GM19238 (cell line): Measurements from ENCODE around the gene PDIA6.

ENCODE experiments used
- DNase-seq: peaks from one replicate; pipeline ENCODE4 v3.0.0; 2011; ENCODE audit warnings: low spot score; ENCODE audit not compliant: insufficient read length

PDIA6 gene

DNA sequence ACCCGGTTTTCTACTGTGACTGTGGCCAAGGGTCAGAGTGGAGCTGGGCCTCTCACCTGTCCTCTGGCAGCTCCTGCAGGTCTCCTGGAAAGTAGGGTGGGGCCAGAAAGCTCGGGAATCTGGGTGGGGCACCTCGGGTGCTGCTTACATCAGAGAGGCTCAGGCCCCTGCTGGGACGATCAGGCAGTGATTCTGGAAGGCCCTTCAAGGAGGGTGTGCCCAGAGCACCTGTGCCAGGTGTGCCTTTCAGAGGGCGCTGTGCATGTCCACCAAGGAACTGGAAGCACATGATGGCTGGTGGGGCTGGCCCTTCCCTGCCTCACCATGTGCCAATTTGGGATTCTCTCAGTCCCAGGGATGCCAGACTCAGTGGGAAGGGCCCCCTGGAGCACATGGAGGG lies 47.1 kb downstream of the PDIA6 start:
- no peak for DNase-seq

DNA sequence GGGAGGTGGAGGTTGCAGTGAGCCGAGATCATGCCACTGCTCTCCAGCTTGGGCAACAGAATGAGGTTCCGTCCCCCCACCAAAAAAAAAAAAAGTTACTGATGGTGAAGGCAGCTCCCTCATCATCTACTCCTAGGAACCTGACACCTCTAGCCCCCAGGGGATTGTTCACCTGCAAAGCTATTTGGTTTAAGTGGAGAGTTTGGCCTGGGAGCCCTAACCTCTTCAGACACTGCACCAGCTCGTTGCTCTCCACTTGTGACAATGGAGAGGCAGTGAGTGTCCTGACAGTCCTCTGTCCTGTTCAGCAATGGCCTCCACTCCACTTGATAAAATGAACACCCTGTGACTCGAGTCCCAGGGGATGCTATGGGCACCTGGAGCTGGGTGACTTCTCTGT lies 47.7 kb downstream of the PDIA6 start:
- no peak for DNase-seq

DNA sequence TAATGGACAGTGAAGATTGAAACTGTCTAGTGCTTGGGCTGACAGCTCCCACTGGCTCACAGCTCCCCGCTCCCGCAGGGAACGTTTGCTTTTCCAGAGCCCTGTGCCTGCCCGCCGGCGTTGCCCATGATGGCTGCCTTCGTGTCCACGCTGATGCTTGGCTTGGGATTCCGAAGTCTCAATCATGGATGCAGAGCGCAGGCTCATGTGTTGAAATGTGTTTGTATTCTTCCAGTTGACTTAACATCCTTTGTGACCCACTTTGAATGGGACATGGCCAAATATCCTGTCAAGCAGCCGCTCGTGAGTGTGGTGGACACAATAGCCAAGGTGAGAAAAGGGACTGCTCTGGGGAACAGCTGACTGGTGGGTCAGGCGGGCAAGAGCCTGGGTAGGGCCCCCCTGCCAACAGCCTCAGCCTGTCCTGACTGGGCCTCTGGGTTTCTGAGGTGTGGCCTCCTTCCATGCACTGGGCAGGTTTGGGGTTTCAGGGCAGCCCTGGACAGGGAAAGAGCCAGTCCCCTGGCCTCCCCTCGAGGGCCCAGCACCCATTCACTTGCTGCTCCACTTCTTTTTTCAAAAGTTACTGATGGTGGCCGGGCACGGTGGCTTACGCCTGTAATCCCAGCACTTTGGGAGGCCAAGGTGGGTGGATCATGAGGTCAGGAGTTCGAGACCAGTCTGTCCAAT lies 48.3 kb downstream of the PDIA6 start:
- DNase-seq: no peak

DNA sequence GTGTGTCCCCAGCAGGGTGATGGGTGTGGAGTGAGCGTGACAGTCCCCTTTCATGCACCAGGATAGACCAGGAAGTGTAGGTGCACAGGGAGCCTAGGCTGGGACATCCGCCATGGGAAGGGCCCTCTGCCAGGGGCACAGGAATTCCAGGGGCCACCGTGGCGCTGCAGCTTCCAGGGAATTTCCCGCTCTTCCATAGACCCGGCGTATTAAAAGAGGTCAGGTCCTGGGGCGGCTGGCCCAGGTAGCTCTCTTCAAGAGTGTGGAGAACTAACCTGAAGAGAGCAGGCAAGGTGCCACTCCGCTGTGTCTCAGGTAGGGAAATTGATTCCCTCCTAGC lies 49.2 kb downstream of the PDIA6 start:
- DNase-seq: no peak

DNA sequence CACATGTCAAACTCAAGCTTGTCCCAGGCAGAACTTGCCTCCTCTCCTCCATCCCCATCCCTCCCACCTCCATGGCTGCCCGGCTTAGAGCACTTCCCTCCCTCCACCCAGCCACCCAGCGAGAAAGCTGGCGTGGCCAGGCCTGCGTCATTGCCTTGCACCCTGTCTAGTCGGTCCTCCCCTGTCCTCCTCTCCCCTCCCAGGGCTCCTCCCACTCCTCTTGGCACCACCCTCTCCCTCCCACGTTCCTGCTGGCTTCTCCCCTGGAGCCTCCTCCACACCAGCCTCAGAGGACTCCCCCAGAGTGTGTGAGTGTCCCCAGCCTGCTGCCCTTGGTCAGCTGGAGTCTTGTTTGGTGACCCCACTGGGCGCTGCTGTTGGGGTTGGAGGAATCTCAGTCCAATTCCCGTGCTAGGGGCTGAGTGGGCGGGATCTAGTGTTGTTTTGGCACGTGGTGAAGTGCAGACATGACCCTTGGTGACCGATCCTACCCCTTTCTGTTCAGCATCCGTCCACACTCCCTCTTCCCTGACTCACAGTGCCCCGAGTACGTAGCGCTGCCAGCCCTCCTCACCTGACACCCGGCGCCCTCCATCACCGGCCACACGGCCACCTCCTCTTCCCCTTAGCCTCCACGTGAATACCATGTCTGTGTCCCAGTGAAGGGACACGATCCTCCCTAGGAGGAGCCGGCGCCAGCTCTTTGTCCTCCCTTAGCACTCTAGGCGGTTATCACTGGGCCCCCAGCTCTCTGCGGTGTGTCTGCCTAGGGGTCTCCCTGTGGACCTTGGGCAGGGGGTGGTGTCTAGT lies 49.7 kb downstream of the PDIA6 start:
- no peak for DNase-seq

DNA sequence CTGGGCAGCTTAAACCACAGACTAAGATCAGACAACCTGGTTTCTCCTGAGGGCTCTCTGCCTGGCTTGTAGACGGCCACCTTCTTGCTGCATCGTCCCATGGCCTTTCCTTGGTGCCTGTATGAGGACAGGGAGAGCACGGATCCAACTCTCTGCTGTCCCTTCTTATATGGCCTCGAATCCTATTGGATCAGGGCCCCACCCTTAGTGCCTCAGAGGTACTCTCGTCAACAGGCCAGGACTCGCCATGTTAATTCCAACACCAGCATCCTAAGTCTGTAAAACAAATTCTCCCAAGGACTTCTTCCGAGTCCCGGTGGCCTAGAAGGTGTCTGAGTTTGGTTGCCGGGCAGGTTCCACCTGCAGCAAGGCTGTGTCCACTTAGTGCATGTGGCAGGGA lies 51.0 kb downstream of the PDIA6 start:
- DNase-seq: no peak

DNA sequence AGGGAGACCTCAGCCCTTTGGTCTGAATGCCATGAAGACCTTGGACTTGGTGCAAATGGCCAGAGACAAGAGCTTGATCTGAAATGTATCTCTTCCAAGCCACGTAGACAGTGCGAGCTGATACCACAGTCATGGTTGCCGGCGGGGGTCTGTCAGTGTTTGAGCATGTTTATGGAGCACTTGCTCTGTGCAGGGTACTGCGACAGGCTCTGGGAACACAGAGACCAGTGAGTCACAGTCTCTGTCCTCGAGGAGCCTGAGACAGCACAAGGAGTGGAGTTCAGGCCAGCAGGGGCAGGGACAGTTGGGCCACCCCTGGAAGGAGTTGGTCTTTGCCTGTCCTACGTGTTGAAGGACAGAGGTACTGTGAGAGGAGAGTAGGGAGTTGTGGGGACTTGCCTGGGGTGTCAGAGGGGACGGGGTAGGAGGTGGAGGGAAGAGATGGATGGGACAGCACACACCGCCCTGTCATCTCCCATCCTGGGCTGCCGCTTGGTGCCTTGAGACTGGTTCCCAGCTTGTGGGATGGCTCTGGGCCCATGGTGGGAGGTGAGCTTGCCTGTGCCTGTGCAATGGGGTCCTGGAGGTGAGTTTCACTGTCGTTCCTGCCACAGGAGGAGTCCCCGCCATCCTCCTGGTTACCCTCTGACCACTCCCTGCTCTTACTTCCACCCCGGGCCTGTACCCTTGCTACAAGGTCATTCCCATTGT lies 51.6 kb downstream of the PDIA6 start:
- no peak for DNase-seq

DNA sequence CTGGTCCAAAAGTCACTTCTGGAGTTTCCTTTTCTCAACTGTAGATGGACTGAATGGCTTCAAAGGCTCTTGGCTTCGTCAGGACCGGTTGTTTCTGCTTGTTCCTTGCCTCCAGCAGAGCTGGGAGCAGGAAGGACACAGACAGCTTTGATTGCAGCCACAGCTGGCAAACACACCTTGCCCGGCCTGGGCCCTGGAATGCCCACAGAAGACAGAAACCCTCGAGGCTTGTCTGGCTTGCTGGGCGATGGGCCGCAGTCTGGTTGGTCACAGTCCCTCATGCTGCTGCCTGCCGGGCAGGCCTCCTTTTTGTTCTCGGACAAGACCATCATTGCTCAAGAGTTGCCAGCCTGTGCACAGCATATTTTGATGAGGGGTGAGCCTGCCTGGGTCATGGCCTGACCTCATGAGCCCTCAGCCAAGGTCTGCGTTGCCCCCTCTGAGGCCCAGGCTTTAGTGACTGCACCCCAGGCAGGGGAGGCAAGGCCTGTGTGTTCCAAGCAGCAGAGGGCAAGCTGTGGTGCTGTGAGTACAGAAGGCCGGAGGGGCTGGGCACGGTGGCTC lies 53.4 kb downstream of the PDIA6 start:
- no peak for DNase-seq

DNA sequence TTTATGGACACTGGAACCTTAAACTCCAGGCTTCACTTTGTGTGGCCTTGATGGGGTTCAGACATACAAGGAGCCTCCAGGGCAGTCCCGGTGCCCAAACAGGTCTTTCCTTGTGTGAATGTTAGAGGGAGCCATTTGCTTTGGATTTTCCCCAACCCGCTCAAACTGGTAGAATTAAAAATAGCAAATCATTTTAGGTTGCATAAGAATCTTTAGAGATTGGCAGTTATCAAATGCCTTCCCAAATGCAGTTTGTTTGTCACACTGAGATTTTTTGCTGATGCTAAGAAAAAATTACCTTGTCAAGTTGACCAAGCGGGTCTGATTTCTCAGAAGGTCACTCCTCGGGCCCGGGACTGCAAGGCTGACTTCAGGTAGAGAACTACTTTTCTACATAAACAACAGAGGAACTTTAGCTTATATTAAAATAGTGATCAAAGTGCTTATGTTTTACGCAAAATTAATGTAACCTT lies 54.7 kb downstream of the PDIA6 start:
- no peak for DNase-seq

DNA sequence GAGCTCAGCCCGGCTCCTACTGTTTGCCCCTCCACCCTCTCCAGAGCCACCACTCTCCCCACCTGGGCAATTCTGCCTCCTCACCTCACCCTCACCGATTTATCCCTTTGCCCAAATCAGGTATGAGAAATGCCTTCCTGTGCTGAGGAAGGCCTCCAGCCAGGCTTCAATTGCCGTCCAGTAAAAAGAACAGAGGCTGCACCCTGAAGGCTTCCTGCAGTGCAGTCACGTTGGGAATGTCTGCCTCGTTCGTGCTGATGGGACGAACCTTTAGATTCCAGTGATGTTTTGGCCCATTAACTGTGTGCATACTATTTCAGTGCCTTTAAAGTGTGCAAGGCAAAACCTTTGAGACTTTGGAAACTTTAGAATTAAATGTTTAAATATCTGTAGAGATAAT lies 57.0 kb downstream of the PDIA6 start:
- DNase-seq: no peak

DNA sequence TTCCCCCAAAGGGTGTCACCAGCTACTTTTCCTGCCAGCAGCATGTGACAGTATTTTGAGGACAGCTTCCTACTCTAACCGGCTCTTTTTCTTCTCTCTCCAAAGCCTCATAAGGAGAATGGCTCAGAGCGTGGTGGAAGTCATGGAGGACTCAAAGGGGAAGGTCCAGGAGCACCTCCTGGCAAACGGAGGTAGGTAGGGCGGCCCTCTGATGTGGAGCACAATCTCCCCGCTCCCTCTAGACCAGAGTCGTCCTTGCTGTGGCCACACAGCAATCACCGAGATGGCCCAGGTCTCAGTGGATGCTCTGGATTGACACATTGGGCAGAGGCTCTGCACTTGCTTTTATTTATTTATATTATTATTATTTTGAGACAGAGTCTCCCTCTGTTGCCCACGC lies 58.7 kb downstream of the PDIA6 start:
- DNase-seq: no peak

DNA sequence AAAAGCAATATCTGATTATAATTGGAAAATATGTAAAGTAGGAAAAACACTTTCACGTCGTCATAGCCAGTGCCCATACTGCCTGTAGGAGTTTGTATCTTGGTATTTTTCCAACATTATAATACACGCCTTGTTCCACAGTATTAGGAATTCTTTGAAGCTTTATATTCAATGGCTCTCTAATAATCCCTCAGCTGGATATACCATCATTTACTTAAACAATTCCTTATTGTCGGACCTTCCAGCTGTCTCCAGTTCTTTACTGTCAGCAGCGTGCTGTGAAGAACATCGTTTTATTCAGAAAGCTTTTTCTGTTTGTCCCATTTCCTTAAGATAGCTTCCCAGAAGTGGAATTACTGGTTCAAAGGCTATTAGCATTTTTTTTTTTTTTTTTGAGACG lies 59.4 kb downstream of the PDIA6 start:
- DNase-seq: no peak

DNA sequence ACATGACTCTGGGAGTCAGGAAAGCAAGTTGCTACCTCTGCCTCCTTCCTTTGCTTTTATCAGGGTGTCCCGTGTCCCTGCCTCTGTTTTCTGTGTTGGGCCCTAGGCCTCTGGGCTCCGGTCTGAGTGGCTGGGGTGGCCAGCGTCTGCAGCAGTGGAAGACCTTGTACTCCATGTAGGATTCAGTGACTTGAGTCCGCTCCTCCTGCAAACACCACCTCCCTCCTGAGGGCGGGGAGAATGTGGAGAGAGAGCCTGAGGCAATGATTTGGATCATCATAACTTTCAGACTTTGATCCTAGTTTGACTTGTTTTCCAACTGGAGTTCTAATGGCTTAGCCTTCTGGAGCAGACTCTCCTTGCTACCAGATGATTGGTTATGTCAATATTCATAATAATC lies 60.3 kb downstream of the PDIA6 start:
- DNase-seq: no peak

DNA sequence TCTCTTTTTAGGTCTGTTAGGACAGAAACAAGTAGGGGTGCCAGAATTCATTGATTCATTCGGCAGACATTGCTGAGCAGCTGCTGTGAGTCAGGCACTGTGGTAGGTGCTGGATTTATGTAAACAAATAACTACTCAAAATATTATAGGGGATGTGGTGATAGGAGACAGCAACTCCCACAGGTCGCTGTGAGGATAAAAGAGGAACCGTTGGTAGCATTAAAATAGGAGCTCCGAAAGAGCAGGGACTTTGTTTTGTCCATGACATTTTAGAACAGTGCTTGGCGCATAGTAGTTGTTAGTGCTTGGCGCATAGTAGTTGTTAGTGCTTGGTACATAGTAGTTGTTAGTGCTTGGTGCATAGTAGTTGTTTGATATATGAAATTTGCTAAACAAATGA lies 62.0 kb downstream of the PDIA6 start:
- DNase-seq: no peak

DNA sequence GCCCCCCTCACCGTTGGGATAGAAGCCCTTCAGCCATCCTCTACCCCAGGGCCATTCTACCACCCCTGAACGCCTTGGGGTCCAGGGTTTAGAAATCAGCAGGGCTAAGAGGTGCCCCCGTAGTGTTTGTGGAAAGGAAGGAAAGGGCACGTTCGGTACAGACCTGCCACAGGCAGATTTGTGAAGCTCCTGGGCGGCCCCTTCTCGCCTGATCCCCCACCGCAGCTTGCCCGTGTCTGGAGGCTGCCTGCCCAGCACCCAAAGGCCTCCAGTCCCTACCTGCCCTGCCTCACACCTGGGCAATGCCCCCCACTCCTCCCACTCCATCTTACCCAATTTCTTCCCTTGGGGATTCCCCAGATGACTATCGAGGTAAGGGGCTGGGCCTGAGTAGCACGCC lies 69.9 kb downstream of the PDIA6 start:
- no peak for DNase-seq

DNA sequence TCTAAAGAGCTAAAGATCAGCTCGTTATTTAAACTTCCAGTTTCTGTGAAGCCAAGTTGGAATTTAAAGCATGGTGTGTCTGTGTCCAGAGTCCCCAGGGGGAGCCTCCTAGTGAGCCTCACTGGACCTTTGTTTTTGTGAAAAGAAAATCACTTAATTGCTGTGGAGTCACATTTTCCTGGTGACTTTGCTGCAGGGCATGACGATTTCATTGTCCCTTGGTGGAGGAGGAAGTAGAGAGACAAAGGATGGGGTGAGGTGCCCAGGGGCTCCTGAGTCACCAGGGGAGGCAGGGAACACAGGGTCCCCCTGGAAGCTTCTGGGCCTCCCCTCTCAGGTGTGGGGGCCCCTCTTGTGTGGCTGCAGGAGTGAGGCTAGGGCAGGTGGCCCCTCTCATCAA lies 71.4 kb downstream of the PDIA6 start:
- no peak for DNase-seq

DNA sequence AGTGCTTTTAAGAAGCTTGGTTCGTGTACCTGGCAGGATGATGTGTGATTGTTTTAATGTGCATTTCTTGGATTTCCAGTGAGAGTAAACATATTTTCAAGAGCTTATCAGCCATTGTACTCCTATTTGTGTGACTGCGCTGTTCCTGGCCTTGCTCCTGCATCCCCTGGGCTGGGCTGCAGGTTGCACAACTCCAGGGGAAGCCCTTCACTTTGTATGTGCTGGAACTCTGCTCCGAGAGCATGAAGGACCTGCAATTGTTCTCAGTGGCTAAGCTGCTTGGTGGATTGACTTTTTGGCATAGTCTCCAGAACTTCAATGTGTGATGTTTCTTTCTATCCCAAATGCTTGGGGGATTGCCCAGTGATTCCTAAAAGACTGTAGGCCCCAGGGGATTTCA lies 72.4 kb downstream of the PDIA6 start:
- no peak for DNase-seq

DNA sequence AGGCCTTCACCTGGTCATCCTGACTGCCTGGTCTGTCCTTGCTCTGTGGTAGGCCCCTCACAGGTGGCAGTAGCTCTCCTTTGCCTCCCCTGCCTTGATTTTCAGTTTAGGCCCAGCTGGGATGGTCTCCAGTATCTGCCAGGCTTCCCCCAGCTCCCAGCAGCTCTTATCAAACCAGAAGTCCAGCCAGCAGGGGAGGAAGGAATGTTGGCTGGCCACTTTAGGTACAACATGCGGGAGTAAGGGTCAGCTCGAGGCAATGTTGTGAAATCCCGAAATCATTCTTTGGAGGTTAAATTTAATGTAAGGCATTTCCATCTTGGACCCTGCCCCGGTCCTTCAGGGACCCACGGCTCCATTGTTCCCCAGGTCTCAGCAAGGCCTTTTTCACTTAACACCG lies 74.4 kb downstream of the PDIA6 start:
- no peak for DNase-seq

DNA sequence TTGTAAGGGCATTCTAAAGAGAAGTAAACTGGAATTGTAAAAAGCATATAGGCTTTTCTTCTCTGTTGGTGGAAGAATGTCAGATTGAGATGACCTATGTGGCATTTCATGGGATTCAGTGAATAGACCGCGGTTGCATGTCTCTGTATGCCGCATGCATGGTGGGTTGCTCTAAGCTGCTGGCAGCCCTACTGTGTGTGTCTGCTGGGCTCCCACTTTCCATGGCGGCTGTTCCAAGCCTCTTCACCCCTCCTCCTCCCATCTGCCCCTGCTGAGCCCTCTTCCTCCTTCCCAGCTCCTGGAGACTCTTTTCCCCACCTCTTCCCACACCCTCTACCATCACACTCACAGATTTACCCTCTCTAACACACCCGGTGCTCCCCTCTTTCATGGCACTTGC lies 78.6 kb downstream of the PDIA6 start:
- DNase-seq: no peak

DNA sequence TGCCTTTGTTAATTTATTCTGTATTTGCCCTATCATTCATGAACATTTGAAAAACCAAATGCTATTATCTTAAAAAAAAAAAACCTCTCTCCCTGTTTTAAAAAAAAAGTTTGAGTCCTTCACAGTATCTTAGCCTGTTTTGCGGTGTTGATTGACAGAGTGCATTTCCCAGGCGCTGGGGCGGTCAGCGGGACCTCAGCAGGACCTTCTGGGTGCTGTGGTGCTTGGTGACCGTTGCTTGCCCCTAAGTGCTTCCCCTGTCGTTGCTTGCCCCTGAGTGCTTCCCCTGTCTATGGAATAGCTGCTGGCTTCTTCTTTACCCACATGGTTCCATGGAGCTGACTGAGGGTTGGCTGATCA lies 79.0 kb downstream of the PDIA6 start:
- DNase-seq: no peak
